ENCODE measurements around the gene TCP11L1.
A peak's percentile ranks its signal among the peaks of the same experiment; 100 is the strongest.

TCP11L1 gene

GRCh38 chr11:32990481-32990880 lies 48.9 kb upstream of the TCP11L1 start (continued):
- TF ChIP-seq SALL2 (tag by site-specific recombination; IDR thresholded peaks at IDR 0.05; ENCODE audit: borderline replicate concordance) (no peak), ZNF248 (tag by site-specific recombination; IDR thresholded peaks at IDR 0.05) (no peak), ZNF514 (tag by site-specific recombination; IDR thresholded peaks at IDR 0.05) (no peak), ZNF792 (tag by site-specific recombination; IDR thresholded peaks at IDR 0.05) (no peak), ZNF664 (tag by site-specific recombination; IDR thresholded peaks at IDR 0.05) (0 out of 2 replicates have a peak, but pooled peaks have one; percentile 32), ZNF571 (tag by site-specific recombination; IDR thresholded peaks at IDR 0.05) (no peak), ZNF280C (tag by site-specific recombination; IDR thresholded peaks at IDR 0.05) (no peak), ZNF560 (tag by site-specific recombination; IDR thresholded peaks at IDR 0.05; ENCODE audit: borderline replicate concordance) (peak; percentile 51; the same call in 1 of the 2 replicates), ZNF692 (tag by site-specific recombination; IDR thresholded peaks at IDR 0.05) (no peak), ZIC2 (tag by site-specific recombination; IDR thresholded peaks at IDR 0.05) (no peak), ZNF704 (tag by site-specific recombination; IDR thresholded peaks at IDR 0.05) (no peak), ZNF558 (tag by site-specific recombination; IDR thresholded peaks at IDR 0.05) (peak; percentile 69; the same call in 1 of the 2 replicates), YY2 (tag by site-specific recombination; IDR thresholded peaks at IDR 0.05) (no peak), ZNF518A (tag by site-specific recombination; conservative IDR thresholded peaks at IDR 0.05; ENCODE audit: low read depth) (peak; percentile 89)
- TF ChIP-seq, protein P1, sequence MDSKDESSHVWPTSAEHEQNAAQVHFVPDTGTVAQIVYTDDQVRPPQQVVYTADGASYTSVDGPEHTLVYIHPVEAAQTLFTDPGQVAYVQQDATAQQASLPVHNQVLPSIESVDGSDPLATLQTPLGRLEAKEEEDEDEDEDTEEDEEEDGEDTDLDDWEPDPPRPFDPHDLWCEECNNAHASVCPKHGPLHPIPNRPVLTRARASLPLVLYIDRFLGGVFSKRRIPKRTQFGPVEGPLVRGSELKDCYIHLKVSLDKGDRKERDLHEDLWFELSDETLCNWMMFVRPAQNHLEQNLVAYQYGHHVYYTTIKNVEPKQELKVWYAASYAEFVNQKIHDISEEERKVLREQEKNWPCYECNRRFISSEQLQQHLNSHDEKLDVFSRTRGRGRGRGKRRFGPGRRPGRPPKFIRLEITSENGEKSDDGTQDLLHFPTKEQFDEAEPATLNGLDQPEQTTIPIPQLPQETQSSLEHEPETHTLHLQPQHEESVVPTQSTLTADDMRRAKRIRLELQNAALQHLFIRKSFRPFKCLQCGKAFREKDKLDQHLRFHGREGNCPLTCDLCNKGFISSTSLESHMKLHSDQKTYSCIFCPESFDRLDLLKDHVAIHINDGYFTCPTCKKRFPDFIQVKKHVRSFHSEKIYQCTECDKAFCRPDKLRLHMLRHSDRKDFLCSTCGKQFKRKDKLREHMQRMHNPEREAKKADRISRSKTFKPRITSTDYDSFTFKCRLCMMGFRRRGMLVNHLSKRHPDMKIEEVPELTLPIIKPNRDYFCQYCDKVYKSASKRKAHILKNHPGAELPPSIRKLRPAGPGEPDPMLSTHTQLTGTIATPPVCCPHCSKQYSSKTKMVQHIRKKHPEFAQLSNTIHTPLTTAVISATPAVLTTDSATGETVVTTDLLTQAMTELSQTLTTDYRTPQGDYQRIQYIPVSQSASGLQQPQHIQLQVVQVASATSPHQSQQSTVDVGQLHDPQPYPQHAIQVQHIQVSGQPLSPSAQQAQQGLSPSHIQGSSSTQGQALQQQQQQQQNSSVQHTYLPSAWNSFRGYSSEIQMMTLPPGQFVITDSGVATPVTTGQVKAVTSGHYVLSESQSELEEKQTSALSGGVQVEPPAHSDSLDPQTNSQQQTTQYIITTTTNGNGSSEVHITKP (tag by site-specific recombination; IDR thresholded peaks at IDR 0.05), result no peak
- TF ChIP-seq, protein P2, sequence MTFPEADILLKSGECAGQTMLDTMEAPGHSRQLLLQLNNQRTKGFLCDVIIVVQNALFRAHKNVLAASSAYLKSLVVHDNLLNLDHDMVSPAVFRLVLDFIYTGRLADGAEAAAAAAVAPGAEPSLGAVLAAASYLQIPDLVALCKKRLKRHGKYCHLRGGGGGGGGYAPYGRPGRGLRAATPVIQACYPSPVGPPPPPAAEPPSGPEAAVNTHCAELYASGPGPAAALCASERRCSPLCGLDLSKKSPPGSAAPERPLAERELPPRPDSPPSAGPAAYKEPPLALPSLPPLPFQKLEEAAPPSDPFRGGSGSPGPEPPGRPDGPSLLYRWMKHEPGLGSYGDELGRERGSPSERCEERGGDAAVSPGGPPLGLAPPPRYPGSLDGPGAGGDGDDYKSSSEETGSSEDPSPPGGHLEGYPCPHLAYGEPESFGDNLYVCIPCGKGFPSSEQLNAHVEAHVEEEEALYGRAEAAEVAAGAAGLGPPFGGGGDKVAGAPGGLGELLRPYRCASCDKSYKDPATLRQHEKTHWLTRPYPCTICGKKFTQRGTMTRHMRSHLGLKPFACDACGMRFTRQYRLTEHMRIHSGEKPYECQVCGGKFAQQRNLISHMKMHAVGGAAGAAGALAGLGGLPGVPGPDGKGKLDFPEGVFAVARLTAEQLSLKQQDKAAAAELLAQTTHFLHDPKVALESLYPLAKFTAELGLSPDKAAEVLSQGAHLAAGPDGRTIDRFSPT (tag by site-specific recombination; IDR thresholded peaks at IDR 0.05), result no peak
- TF ChIP-seq, protein P3, sequence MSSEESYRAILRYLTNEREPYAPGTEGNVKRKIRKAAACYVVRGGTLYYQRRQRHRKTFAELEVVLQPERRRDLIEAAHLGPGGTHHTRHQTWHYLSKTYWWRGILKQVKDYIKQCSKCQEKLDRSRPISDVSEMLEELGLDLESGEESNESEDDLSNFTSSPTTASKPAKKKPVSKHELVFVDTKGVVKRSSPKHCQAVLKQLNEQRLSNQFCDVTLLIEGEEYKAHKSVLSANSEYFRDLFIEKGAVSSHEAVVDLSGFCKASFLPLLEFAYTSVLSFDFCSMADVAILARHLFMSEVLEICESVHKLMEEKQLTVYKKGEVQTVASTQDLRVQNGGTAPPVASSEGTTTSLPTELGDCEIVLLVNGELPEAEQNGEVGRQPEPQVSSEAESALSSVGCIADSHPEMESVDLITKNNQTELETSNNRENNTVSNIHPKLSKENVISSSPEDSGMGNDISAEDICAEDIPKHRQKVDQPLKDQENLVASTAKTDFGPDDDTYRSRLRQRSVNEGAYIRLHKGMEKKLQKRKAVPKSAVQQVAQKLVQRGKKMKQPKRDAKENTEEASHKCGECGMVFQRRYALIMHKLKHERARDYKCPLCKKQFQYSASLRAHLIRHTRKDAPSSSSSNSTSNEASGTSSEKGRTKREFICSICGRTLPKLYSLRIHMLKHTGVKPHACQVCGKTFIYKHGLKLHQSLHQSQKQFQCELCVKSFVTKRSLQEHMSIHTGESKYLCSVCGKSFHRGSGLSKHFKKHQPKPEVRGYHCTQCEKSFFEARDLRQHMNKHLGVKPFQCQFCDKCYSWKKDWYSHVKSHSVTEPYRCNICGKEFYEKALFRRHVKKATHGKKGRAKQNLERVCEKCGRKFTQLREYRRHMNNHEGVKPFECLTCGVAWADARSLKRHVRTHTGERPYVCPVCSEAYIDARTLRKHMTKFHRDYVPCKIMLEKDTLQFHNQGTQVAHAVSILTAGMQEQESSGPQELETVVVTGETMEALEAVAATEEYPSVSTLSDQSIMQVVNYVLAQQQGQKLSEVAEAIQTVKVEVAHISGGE (tag by site-specific recombination; conservative IDR thresholded peaks at IDR 0.05; ENCODE audit: low read depth), result peak; percentile 73
- TF ChIP-seq, protein P4, sequence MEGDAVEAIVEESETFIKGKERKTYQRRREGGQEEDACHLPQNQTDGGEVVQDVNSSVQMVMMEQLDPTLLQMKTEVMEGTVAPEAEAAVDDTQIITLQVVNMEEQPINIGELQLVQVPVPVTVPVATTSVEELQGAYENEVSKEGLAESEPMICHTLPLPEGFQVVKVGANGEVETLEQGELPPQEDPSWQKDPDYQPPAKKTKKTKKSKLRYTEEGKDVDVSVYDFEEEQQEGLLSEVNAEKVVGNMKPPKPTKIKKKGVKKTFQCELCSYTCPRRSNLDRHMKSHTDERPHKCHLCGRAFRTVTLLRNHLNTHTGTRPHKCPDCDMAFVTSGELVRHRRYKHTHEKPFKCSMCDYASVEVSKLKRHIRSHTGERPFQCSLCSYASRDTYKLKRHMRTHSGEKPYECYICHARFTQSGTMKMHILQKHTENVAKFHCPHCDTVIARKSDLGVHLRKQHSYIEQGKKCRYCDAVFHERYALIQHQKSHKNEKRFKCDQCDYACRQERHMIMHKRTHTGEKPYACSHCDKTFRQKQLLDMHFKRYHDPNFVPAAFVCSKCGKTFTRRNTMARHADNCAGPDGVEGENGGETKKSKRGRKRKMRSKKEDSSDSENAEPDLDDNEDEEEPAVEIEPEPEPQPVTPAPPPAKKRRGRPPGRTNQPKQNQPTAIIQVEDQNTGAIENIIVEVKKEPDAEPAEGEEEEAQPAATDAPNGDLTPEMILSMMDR (tag by site-specific recombination; IDR thresholded peaks at IDR 0.05), result no peak
